Lower leg skin (tissue), 4 donors: ENCODE data around the gene CACNB3. TPM values are rescaled to one million over a fixed set of nuclear protein-coding genes. Genes with fewer than 3 reads are reported as not detected.

ENCODE experiments used
- DNase-seq, 2 donors: peaks; one replicate each; pipeline ENCODE4 v3.0.0-alpha.2; 2019; ENCODE audit warnings: low spot score in 2 of 2
- H3K4me3 ChIP-seq: fragments of 200-600 bp; sonication (generic); 2 replicates; pipeline ENCODE4 v1.5.1; 2017; ENCODE audit warnings: mild to moderate bottlenecking, low read depth; ENCODE audit not compliant: poor library complexity, severe bottlenecking
- POLR2A ChIP-seq, 2 donors: fragments of 450-650 bp; IDR thresholded peaks; one replicate each; pipeline ENCODE4 v1.6.1; 2016 to 2017; ENCODE audit warnings: antibody characterized with exemption in 2 of 2, mild to moderate bottlenecking in 1 of 2, moderate library complexity in 1 of 2
- WGBS, 2 donors: methylation state at CpG; one replicate each; pipeline ENCODE4 v1.1.5; 2018; 5-methylcytosine and 5-hydroxymethylcytosine counted together
- intact Hi-C: fragments of 100-400 bp; cut with DNase I; formaldehyde crosslinking; loops from one replicate; pipeline ENCODE4 v1.15.0; 2023; ENCODE audit warnings: low total_unique reads
- total RNA-seq, 4 donors: library from RNA; depleted of rRNA; stranded (reverse); fragments of >200 nt; gene quantifications; one replicate each; pipeline ENCODE4 v1.1.0, GENCODE V29; 2016
- TF ChIP-seq, protein P1 (sequence below), 3 donors: fragments of 450-650 bp; IDR thresholded peaks; one replicate each; pipeline ENCODE4 v1.5.1; 2016; ENCODE audit warnings: antibody characterized with exemption in 3 of 3, mild to moderate bottlenecking in 3 of 3, moderate library complexity in 2 of 3

CACNB3 gene
- total RNA-seq, 4 donors from 2014 or later = 8.4 to 15.3 (median 9.5) TPM

DNA sequence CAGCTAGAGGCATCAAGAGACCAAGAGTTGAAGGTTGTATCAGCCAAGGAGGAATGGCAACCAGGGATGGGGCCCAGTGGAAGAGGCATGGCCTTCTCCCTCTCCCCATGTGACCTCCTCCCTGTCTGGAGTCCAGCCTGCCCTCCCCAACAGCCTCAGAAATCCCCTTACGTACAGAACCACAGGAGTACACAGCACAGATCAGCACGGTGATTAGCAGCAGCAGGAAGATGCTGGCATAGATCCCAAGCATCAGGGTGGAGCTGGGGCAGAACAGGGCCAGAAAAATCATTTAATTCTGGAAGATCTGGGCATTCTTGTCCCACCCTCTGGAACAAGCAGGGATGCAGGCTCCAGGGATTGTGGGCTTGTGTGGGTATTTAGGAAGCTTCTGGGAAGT lies 43.8 kb upstream of the CACNB3 start:
- 25 to 60% methylated on average over 2 of the region's 2 CpGs for WGBS, 2 donors
- TF ChIP-seq POLR2A (IDR thresholded peaks at IDR 0.05) = no peak
- TF ChIP-seq, protein P1, sequence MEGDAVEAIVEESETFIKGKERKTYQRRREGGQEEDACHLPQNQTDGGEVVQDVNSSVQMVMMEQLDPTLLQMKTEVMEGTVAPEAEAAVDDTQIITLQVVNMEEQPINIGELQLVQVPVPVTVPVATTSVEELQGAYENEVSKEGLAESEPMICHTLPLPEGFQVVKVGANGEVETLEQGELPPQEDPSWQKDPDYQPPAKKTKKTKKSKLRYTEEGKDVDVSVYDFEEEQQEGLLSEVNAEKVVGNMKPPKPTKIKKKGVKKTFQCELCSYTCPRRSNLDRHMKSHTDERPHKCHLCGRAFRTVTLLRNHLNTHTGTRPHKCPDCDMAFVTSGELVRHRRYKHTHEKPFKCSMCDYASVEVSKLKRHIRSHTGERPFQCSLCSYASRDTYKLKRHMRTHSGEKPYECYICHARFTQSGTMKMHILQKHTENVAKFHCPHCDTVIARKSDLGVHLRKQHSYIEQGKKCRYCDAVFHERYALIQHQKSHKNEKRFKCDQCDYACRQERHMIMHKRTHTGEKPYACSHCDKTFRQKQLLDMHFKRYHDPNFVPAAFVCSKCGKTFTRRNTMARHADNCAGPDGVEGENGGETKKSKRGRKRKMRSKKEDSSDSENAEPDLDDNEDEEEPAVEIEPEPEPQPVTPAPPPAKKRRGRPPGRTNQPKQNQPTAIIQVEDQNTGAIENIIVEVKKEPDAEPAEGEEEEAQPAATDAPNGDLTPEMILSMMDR (IDR thresholded peaks at IDR 0.05) = no peak
- no peak for DNase-seq

DNA sequence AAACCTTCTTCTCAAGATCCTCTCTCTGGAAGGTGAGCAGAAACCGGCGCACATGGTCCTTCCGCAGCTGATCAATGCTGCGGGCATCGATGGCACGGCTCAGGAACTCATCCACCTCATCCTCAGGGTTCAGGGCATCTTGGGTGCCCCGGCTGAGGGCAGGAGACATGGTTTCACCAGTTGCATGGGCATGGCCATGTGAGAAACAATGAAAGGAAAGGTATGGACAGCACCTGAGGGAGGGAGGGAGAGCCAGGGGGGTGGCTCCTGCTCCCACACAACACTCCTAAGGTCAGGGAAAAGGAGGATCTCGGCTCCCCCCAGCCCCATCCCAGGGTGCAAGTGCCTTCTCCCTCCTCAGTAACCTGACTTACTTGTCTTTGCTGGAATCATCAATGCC lies 43.0 kb upstream of the CACNB3 start:
- TF ChIP-seq POLR2A (IDR thresholded peaks at IDR 0.05) = no peak
- TF ChIP-seq, protein P1 (IDR thresholded peaks at IDR 0.05) = no peak
- H3K4me3 ChIP-seq = no peak overlapping the region
- no peak for DNase-seq
- intact Hi-C loops = no loop called here
- 90 to 98% methylated on average over 8 of the region's 8 CpGs for WGBS, 2 donors

More for the DNA sequence above, 43.8 kb upstream of the CACNB3 start:
- no peak overlapping the region for H3K4me3 ChIP-seq
- intact Hi-C loops = no loop called here

DNA sequence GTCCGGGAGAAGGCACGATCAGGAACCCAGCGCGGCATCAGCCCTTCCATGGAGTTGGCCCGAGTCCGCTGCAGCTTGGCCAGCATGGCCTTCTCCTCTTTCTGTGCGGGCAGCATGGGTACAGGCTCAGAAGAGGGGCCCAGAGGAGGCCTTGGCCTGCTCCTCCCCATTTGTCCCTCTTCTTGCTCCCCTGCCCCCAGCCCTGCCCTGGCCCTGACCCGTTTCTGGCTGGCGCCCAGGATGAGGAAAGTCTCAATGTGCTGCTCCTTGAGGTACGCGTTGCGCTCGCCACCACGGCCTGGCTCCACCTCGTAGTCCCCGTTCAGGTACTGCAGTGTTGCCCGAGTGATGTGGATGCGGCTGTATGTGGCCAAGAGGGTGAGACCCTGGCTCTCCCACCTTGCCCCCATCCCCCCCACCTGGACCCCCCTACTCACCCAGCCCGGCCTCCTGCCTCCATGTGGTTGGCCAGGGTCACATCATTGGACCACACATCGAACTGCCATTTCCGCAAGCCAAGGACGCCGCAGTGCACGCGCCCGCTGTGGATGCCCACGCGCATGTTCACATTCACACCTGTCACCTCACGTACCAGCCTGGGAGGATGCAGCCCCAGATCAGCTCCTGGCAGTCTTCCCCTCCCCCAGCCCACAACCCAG lies 42.2 kb upstream of the CACNB3 start:
- H3K4me3 ChIP-seq = no peak overlapping the region
- intact Hi-C loops = no loop called here
- 93 to 94% methylated on average over 29 of the region's 29 CpGs for WGBS, 2 donors
- DNase-seq = no peak
- no peak for TF ChIP-seq POLR2A (IDR thresholded peaks at IDR 0.05)
- TF ChIP-seq, protein P1 (IDR thresholded peaks at IDR 0.05) = no peak

DNA sequence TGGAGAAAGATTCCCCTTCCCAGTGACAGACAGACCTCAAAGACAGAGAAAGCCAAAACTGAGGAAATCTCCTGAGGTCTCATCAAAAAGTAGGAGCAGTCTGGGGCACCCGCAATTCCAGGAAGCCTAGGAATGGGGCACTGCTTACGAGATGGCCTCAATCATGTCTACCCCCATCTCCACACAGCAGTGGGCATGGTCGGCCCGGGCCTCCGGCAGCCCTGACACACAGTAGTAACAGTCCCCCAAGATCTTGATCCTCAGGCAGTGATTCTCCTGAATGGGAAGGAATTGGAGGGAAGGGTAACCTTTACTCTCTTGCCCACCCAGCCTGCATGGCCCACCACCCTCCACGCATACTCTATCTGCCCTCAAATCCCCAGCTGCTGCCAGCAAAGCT lies 41.3 kb upstream of the CACNB3 start:
- 92 to 93% methylated on average over 6 of the region's 6 CpGs for WGBS, 2 donors
- TF ChIP-seq, protein P1 (IDR thresholded peaks at IDR 0.05) = no peak
- TF ChIP-seq POLR2A (IDR thresholded peaks at IDR 0.05) = no peak

DNA sequence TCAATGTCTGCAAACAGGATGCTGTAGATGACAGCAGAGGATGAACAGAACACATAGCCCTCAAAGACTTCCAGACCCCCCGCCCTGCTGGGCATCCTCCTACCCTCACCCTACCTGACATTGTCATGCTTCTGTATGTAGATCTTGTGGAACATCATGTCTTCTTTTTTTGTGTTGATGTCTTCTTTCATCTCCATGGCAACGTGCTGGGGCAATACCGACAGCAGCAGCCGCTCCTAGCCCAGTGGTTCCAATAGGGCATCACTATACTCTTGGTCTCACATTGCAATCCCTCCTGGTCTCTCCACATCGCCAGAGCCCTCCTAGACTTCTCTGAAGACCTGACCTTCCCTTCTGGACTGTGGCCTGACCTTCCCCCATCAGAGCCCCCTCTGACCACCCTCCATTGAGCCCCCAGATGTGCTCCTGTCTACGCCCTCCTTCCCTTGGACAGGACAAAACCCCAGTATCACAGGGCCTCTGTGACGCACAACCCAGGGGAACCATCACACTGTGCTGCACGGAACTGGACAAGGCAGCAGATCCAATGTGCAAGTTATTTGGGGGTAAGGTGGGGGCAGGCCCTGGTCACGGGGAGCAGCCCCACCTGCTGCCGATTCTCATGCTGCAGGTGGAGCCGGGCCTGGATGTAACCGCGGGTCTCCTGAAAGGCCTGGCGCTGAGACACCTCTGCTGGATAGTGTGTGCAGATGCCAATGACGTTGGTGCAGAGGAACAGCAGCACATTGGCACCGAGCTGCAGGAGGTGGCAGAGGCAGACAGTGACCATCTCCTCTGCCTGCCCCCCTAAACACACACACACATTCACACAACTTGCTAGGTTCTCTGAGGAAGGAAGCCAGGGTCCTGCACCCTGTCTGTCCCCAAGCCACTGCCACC lies 40.5 kb upstream of the CACNB3 start:
- DNase-seq = no peak
- intact Hi-C loops = loop anchor here (1.0 kb wide), 1 partner anchor 14 kb away; no protein-coding TSS in a partner anchor
- TF ChIP-seq, protein P1 (IDR thresholded peaks at IDR 0.05) = no peak
- TF ChIP-seq POLR2A (IDR thresholded peaks at IDR 0.05) = no peak
- 80 to 87% methylated on average over 15 to 16 of the region's 16 CpGs for WGBS, 2 donors
- H3K4me3 ChIP-seq = no peak overlapping the region

More for the DNA sequence above, 41.3 kb upstream of the CACNB3 start:
- DNase-seq = no peak
- H3K4me3 ChIP-seq = no peak overlapping the region
- intact Hi-C loops = loop anchor here (1.0 kb wide), 1 partner anchor 14 kb away; no protein-coding TSS in a partner anchor
